CD14-positive monocyte (primary cell): ENCODE measurements around the gene MIF. TPM values are rescaled to one million over a fixed set of nuclear protein-coding genes. Genes with fewer than 3 reads are reported as not detected.

Experiments
- DNase-seq, 3 donors: peaks; one replicate each; pipeline ENCODE4 v3.0.0-alpha.2; 2011 to 2022
- H2AFZ ChIP-seq: 2 replicates; pipeline ENCODE4 v1.6.0; 2012; ENCODE audit warnings: mild to moderate bottlenecking, low read depth, low read length, inconsistent platforms; ENCODE audit not compliant: insufficient read depth, poor library complexity, severe bottlenecking
- H3K27ac ChIP-seq, 2 donors: 1 replicate in 1 of 2; 2 replicates in 1 of 2; pipeline ENCODE4 v1.5.1; 2012 to 2013; ENCODE audit warnings: low read length in 2 of 2, control low read depth in 1 of 2, inconsistent platforms in 1 of 2, low read depth in 1 of 2, mild to moderate bottlenecking in 1 of 2
- H3K27me3 ChIP-seq, 2 donors: one replicate each; pipeline versions ENCODE4 v1.6.0 to v1.6.1; 2011 to 2013; ENCODE audit warnings: low read length in 2 of 2; ENCODE audit not compliant: control insufficient read depth in 2 of 2, insufficient read depth in 2 of 2
- H3K36me3 ChIP-seq, 2 donors: replicated peaks in 1 of 2; 1 replicate in 1 of 2; 2 replicates in 1 of 2; pipeline versions ENCODE4 v1.5.1 to v1.6.1; 2012 to 2013; ENCODE audit warnings: low read length in 2 of 2, control low read depth in 1 of 2, inconsistent platforms in 1 of 2, mild to moderate bottlenecking in 1 of 2; ENCODE audit not compliant: insufficient read depth in 2 of 2, control insufficient read depth in 1 of 2
- H3K4me1 ChIP-seq, 2 donors: 1 replicate in 1 of 2; 2 replicates in 1 of 2; pipeline versions ENCODE4 v1.5.1 to v1.6.1; 2012 to 2013; ENCODE audit warnings: low read length in 2 of 2, control low read depth in 1 of 2, inconsistent platforms in 1 of 2, mild to moderate bottlenecking in 1 of 2, moderate library complexity in 1 of 2; ENCODE audit not compliant: insufficient read depth in 2 of 2, control insufficient read depth in 1 of 2
- H3K4me2 ChIP-seq: replicated peaks from 2 replicates; pipeline ENCODE3; 2012; ENCODE audit warnings: low read length, moderate library complexity, mild to moderate bottlenecking; ENCODE audit not compliant: poor library complexity, severe bottlenecking; ENCODE audit errors: extremely low read depth
- H3K4me3 ChIP-seq, 3 experiments: fragments of 200-600 bp in 1 of 3; sonication (generic) in 1 of 3; replicated peaks in 1 of 3; 1 replicate in 2 of 3; 2 replicates in 1 of 3; pipeline ENCODE4 v1.5.1; 2011 to 2013; ENCODE audit warnings: low read length in 3 of 3, mild to moderate bottlenecking in 3 of 3, control low read depth in 2 of 3, low read depth in 2 of 3, inconsistent platforms in 1 of 3, moderate library complexity in 1 of 3
- H3K79me2 ChIP-seq: 2 replicates; pipeline ENCODE4 v1.6.0; 2012; ENCODE audit warnings: mild to moderate bottlenecking, control low read depth, inconsistent platforms, low read length, moderate library complexity; ENCODE audit not compliant: insufficient read depth
- H3K9ac ChIP-seq: 2 replicates; pipeline ENCODE4 v1.6.0; 2017; ENCODE audit warnings: low read length, mild to moderate bottlenecking; ENCODE audit not compliant: insufficient read depth, poor library complexity, severe bottlenecking
- H3K9me3 ChIP-seq, 2 donors: replicated peaks in 1 of 2; 1 replicate in 1 of 2; 2 replicates in 1 of 2; pipeline versions ENCODE4 v1.5.1 to v1.6.1; 2012 to 2013; ENCODE audit warnings: low read length in 2 of 2, control low read depth in 1 of 2; ENCODE audit not compliant: control insufficient read depth in 1 of 2, insufficient read depth in 1 of 2
- H4K20me1 ChIP-seq: 2 replicates; pipeline ENCODE4 v1.6.0; 2012; ENCODE audit warnings: mild to moderate bottlenecking, low read length, control low read depth, moderate library complexity; ENCODE audit not compliant: insufficient read depth
- H3K27ac Mint-ChIP-seq, 7 donors: one replicate each; pipeline ENCODE4 v1.8.0; 2020; ENCODE audit warnings: mild to moderate bottlenecking in 7 of 7, mixed read lengths in 7 of 7, moderate library complexity in 6 of 7, inconsistent platforms in 2 of 7
- H3K27me3 Mint-ChIP-seq, 3 donors: one replicate each; pipeline ENCODE4 v1.8.0; 2021 to 2022; ENCODE audit warnings: low read depth in 3 of 3, mild to moderate bottlenecking in 3 of 3, mixed read lengths in 3 of 3, moderate library complexity in 3 of 3, inconsistent platforms in 1 of 3
- H3K36me3 Mint-ChIP-seq, 2 donors: one replicate each; pipeline ENCODE4 v1.8.0; 2020; ENCODE audit warnings: mixed read lengths in 2 of 2, inconsistent platforms in 1 of 2, mild to moderate bottlenecking in 1 of 2
- H3K4me1 Mint-ChIP-seq: one replicate; pipeline ENCODE4 v1.8.0; 2020; ENCODE audit warnings: mild to moderate bottlenecking, mixed read lengths
- H3K4me3 Mint-ChIP-seq, 2 donors: one replicate each; pipeline ENCODE4 v1.8.0; 2020; ENCODE audit warnings: mild to moderate bottlenecking in 2 of 2, mixed read lengths in 2 of 2, moderate library complexity in 1 of 2
- H3K9me3 Mint-ChIP-seq, 7 donors: one replicate each; pipeline ENCODE4 v1.8.0; 2020 to 2022; ENCODE audit warnings: mixed read lengths in 7 of 7, mild to moderate bottlenecking in 6 of 7, moderate library complexity in 6 of 7, inconsistent platforms in 2 of 7
- CTCF ChIP-seq: fragments of 200-600 bp; IDR thresholded peaks from one replicate; pipeline ENCODE4 v1.8.0; 2022; ENCODE audit warnings: antibody characterized with exemption, mild to moderate bottlenecking
- WGBS: methylation state at CpG from one replicate; pipeline ENCODE4 v1.1.5; 2013; ENCODE audit warnings: missing lambda C conversion rate; ENCODE audit not compliant: insufficient coverage; 5-methylcytosine and 5-hydroxymethylcytosine counted together
- intact Hi-C, 2 donors: fragments of 100-400 bp; cut with micrococcal nuclease; formaldehyde crosslinking; loops; one replicate each; pipeline versions ENCODE4 v1.15.0 to v1.15.1; 2023
- polyA plus RNA-seq, 3 donors: library from polyadenylated mRNA; depleted of rRNA in 1 of 3; unstranded in 2 of 3; stranded (reverse) in 1 of 3; fragments of 300-500 nt in 2 of 3; fragments of >200 nt in 1 of 3; fragmentation: Illumina TruSeq in 2 of 3; gene quantifications; 1 replicate in 2 of 3; 2 replicates in 1 of 3; pipeline ENCODE4 v1.2.3, GENCODE V29; 2012 to 2021

The MIF gene
- polyA plus RNA-seq, 3 donors, result 66.4 to 390 (median 338) TPM

- H3K36me3 Mint-ChIP-seq, result peaks cover 0 to 15% of the 10 kb centered on the region in 2 donors
- H3K27ac Mint-ChIP-seq, result no peak overlapping the region
Observed at GRCh38 chr22:23908587-23909205, 14.5 kb downstream of the MIF start.

GRCh38 chr22:23909296-23909898 lies 15.2 kb downstream of the MIF start:
- Histone ChIP-seq H3K9ac (no peak overlapping the region), H3K36me3 (no peaks in the 10 kb centered on the region), H3K27ac (no peak overlapping the region), H3K4me1 (peaks cover 7 to 14% of the 10 kb centered on the region in 2 donors), H3K9me3 (no peaks in the 10 kb centered on the region), H3K79me2 (no peaks in the 10 kb centered on the region), H3K27me3 (no peaks in the 10 kb centered on the region), H2AFZ (no peak overlapping the region), H3K4me2 (no peak overlapping the region), H3K4me3 (no peak overlapping the region), H4K20me1 (no peaks in the 10 kb centered on the region)
- WGBS, result 43% methylated on average over 3 of the region's 6 CpGs
- Mint-ChIP-seq H3K36me3 (peaks cover 0 to 15% of the 10 kb centered on the region in 2 donors), H3K27me3 (peaks cover 0 to 7% (median 1%) of the 10 kb centered on the region in 3 donors), H3K27ac (no peak overlapping the region), H3K4me3 (no peak overlapping the region), H3K9me3 (peaks cover 0 to 1% (median 0%) of the 10 kb centered on the region in 7 donors), H3K4me1 (peaks cover 10% of the 10 kb centered on the region)
- no peak for DNase-seq
- intact Hi-C loops, result no loop called here
- no peak for TF ChIP-seq CTCF

More at GRCh38 chr22:23908587-23909205, 14.5 kb downstream of the MIF start:
- peaks cover 0 to 1% (median 0%) of the 10 kb centered on the region in 7 donors for H3K9me3 Mint-ChIP-seq
- Histone ChIP-seq H3K9ac (no peak overlapping the region), H3K27me3 (no peaks in the 10 kb centered on the region), H3K27ac (no peak overlapping the region), H3K4me3 (no peak overlapping the region), H2AFZ (no peak overlapping the region), H4K20me1 (no peaks in the 10 kb centered on the region), H3K9me3 (no peaks in the 10 kb centered on the region), H3K79me2 (no peaks in the 10 kb centered on the region), H3K4me1 (peaks cover 7 to 10% of the 10 kb centered on the region in 2 donors), H3K4me2 (no peak overlapping the region), H3K36me3 (no peaks in the 10 kb centered on the region)
- H3K27me3 Mint-ChIP-seq, result peaks cover 0 to 7% (median 1%) of the 10 kb centered on the region in 3 donors
- WGBS, result 100% methylated on average over 2 of the region's 11 CpGs
- no peak overlapping the region for H3K4me3 Mint-ChIP-seq
- intact Hi-C loops, result no loop called here
- DNase-seq, result no peak
- TF ChIP-seq CTCF, result no peak
- H3K4me1 Mint-ChIP-seq, result peaks cover 9% of the 10 kb centered on the region
